HepG2 (cell line): ENCODE measurements around the gene JPT1.

Experiments
- CBX5 ChIP-seq: sonication (generic); formaldehyde crosslinking; IDR thresholded peaks from 2 replicates; pipeline ENCODE4 v1.4.0; 2020; ENCODE audit warnings: missing genetic modification reagents, borderline replicate concordance
- CENPBD1 ChIP-seq: sonication (generic); formaldehyde crosslinking; IDR thresholded peaks from 2 replicates; pipeline ENCODE4 v1.8.0; 2022; ENCODE audit warnings: missing genetic modification reagents, low read depth, mild to moderate bottlenecking, borderline replicate concordance
- ESRRA ChIP-seq: sonication (generic); formaldehyde crosslinking; IDR thresholded peaks from 2 replicates; pipeline ENCODE4 v1.5.1; 2020; ENCODE audit warnings: mild to moderate bottlenecking, low read depth, missing genetic modification reagents
- MAFF ChIP-seq: IDR thresholded peaks from 2 replicates; pipeline ENCODE4 v1.6.1; 2011; ENCODE audit warnings: low read depth, low read length, improper control_type of control experiment
- MYC ChIP-seq: sonication (generic); formaldehyde crosslinking; IDR thresholded peaks from 2 replicates; pipeline ENCODE4 v1.9.0; 2021; ENCODE audit warnings: missing genetic modification reagents, borderline replicate concordance
- NFYB ChIP-seq: sonication (generic); formaldehyde crosslinking; IDR thresholded peaks from 2 replicates; pipeline ENCODE4 v1.4.0; 2020; ENCODE audit warnings: missing genetic modification reagents
- POLR2AphosphoS5 ChIP-seq: IDR thresholded peaks from 2 replicates; pipeline ENCODE4 v1.6.1; 2012; ENCODE audit warnings: low read depth, low read length
- ZSCAN29 ChIP-seq: sonication (generic); formaldehyde crosslinking; conservative IDR thresholded peaks from 2 replicates; pipeline ENCODE4 v1.4.0; 2020; ENCODE audit warnings: mild to moderate bottlenecking, missing genetic modification reagents
- TF ChIP-seq, protein P1 (sequence below): sonication (generic); formaldehyde crosslinking; IDR thresholded peaks from 2 replicates; pipeline ENCODE4 v1.9.0; 2021; ENCODE audit warnings: mild to moderate bottlenecking, missing genetic modification reagents
- TF ChIP-seq, protein P2 (sequence below): sonication (generic); formaldehyde crosslinking; IDR thresholded peaks from 2 replicates; pipeline ENCODE4 v1.5.0; 2020; ENCODE audit warnings: mild to moderate bottlenecking, missing genetic modification reagents, moderate library complexity

- no peak for TF ChIP-seq CBX5 (CRISPR knock-in tag)
- TF ChIP-seq, protein P1, sequence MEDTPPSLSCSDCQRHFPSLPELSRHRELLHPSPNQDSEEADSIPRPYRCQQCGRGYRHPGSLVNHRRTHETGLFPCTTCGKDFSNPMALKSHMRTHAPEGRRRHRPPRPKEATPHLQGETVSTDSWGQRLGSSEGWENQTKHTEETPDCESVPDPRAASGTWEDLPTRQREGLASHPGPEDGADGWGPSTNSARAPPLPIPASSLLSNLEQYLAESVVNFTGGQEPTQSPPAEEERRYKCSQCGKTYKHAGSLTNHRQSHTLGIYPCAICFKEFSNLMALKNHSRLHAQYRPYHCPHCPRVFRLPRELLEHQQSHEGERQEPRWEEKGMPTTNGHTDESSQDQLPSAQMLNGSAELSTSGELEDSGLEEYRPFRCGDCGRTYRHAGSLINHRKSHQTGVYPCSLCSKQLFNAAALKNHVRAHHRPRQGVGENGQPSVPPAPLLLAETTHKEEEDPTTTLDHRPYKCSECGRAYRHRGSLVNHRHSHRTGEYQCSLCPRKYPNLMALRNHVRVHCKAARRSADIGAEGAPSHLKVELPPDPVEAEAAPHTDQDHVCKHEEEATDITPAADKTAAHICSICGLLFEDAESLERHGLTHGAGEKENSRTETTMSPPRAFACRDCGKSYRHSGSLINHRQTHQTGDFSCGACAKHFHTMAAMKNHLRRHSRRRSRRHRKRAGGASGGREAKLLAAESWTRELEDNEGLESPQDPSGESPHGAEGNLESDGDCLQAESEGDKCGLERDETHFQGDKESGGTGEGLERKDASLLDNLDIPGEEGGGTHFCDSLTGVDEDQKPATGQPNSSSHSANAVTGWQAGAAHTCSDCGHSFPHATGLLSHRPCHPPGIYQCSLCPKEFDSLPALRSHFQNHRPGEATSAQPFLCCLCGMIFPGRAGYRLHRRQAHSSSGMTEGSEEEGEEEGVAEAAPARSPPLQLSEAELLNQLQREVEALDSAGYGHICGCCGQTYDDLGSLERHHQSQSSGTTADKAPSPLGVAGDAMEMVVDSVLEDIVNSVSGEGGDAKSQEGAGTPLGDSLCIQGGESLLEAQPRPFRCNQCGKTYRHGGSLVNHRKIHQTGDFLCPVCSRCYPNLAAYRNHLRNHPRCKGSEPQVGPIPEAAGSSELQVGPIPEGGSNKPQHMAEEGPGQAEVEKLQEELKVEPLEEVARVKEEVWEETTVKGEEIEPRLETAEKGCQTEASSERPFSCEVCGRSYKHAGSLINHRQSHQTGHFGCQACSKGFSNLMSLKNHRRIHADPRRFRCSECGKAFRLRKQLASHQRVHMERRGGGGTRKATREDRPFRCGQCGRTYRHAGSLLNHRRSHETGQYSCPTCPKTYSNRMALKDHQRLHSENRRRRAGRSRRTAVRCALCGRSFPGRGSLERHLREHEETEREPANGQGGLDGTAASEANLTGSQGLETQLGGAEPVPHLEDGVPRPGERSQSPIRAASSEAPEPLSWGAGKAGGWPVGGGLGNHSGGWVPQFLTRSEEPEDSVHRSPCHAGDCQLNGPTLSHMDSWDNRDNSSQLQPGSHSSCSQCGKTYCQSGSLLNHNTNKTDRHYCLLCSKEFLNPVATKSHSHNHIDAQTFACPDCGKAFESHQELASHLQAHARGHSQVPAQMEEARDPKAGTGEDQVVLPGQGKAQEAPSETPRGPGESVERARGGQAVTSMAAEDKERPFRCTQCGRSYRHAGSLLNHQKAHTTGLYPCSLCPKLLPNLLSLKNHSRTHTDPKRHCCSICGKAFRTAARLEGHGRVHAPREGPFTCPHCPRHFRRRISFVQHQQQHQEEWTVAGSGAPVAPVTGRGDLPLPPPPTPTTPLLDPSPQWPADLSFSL (CRISPR knock-in tag) = no peak
- TF ChIP-seq MYC = no peak
- TF ChIP-seq ESRRA (CRISPR knock-in tag) = no peak
- no peak for TF ChIP-seq ZSCAN29 (CRISPR knock-in tag)
- no peak for TF ChIP-seq CENPBD1
- no peak for TF ChIP-seq MAFF
- TF ChIP-seq, protein P2, sequence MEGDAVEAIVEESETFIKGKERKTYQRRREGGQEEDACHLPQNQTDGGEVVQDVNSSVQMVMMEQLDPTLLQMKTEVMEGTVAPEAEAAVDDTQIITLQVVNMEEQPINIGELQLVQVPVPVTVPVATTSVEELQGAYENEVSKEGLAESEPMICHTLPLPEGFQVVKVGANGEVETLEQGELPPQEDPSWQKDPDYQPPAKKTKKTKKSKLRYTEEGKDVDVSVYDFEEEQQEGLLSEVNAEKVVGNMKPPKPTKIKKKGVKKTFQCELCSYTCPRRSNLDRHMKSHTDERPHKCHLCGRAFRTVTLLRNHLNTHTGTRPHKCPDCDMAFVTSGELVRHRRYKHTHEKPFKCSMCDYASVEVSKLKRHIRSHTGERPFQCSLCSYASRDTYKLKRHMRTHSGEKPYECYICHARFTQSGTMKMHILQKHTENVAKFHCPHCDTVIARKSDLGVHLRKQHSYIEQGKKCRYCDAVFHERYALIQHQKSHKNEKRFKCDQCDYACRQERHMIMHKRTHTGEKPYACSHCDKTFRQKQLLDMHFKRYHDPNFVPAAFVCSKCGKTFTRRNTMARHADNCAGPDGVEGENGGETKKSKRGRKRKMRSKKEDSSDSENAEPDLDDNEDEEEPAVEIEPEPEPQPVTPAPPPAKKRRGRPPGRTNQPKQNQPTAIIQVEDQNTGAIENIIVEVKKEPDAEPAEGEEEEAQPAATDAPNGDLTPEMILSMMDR = no peak
- TF ChIP-seq NFYB (CRISPR knock-in tag) = no peak
- no peak for TF ChIP-seq POLR2AphosphoS5
These were observed 42.5 kb downstream of the JPT1 start for GRCh38 chr17:75111777-75112335.
